Measurements from ENCODE around the gene TIMM17B.

TIMM17B gene

DNA sequence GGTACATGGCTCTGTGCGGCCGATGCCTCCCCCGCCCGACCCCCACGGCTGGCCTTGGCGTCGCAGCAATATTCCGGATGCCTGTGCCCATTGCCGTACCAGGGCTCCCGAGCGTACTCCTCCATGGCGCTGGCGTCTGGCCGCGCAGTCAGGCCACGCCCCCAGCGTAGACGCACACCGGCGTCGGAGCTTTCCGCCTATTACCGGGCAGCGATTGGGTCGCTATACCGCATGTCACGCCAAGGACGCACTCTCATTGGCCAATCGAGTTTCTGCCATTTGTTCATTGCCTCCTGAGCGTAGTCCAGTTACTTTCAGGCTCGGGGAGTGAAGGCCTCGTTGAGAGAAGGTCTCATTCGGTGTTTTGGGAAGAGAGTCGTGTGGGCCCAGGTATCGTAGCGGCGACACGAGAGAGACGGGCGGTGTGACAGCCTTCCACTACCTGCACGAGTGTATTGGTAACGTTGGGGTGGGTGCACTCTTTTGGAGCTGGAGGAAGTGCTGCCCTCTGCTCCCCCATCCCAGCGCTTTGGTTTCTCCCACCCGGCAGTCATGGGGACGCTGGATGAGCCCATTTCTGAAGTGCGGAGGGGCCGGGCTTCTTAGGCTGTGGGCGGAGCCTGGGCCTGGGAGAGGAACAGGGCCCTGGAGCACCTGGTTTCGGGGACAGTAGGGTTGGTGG lies at the start of gene TIMM17B, which contains the start of gene PQBP1:
Gene TIMM17B (minus strand): TSS at position 144 of the 682 bp plus-strand sequence. CDS start 19 bp downstream, at position 125.
Gene PQBP1 (plus strand): TSS at position 306 of the 682 bp plus-strand sequence. CDS start 580 bp downstream, outside the sequence.
- DNase-seq: peak; percentile 94

DNA sequence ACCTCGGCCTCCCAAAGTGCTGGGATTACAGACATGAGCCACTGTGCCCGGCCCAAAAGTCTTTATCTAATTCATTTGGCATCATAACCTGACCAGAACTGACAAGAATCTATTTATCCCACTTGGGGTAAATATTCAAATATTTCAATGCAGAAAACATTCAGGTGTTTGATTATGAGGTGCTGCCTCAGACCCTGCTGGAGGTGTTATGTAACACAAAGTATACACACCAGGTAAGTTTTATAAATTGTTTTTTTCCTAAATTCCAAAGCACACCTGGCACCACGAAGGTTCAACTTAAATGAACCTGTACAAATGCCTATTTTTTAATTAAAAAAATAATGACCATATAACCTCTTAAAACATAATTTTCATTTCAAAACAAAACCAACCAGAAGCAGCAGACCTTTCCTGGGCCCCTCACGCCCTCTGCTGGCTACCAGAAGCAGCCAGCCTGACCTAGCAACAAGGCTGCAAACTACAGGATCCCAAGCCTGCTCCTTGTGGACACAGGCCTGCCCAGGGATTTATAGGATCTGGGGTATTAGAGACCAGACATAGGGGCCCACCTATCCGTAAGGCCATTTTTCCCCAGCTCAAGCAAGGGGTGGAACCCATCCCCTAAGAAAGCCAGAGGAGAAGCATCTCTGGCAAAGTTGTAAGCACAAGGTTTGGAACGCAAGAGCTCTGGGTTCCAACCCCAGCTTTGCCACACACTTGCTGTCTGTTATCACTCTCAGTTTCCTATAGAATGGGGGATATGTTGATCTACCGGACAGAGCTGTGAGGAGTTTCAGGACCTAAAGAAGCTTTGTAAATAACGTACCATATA lies 48.2 kb upstream of the TIMM17B start:
- DNase-seq: peak; percentile 64 to 65

DNA sequence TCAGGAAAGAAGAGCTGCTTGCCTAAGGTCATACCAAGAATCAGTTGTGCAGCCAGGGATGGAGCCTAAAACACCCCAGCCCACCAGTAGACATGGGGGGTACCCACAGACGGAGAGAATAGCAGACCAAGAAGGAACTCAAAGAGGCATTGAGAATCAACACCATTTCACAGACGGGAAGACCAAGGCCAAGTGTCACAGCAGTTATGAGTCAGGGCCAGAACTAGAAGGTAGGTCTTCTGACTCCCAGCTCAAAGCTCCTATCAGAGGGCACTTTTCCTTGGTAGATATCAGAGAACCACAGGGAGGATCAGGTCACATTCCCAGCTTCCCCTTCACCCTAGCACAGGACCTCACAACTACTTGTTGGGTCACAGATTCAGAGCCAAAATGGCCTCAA lies 45.3 kb upstream of the TIMM17B start:
- no peak for DNase-seq

DNA sequence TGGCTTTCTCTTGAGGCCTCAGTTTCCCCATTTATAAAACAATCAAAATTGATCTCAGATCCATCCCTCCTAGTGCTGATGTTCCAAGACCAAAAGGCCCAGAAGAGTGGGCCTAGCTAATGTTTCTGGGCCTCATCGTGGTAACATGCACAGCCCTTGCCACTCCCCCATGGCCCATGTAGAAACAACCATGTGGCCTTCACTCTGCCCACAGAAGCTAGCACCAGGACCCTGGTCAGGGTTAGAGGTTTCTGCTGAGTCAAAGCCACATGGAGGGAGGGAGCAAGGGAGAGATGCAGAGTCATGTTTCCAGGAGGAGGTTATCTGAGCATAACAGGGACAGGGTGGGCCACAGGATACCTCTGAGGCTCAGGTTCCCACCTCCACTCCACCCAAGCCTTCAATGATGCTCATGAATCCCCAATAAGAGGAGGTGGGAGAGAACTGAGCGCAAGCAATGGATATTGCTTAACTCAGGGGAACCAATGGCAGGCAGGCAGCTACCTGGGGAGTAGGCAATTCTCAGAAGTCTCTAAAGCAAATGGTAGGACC lies 42.9 kb upstream of the TIMM17B start:
- no peak for DNase-seq

- peak; percentile 55 to 65 for DNase-seq
Observed at GRCh38 chrX:48939524-48940228, 42.1 kb upstream of the TIMM17B start.

GRCh38 chrX:48938721-48939425 lies 41.3 kb upstream of the TIMM17B start:
- DNase-seq: peak; percentile 90 to 91

- peak; percentile 93 to 96 for DNase-seq
Observed at GRCh38 chrX:48937054-48937907, 39.7 kb upstream of the TIMM17B start.

DNA sequence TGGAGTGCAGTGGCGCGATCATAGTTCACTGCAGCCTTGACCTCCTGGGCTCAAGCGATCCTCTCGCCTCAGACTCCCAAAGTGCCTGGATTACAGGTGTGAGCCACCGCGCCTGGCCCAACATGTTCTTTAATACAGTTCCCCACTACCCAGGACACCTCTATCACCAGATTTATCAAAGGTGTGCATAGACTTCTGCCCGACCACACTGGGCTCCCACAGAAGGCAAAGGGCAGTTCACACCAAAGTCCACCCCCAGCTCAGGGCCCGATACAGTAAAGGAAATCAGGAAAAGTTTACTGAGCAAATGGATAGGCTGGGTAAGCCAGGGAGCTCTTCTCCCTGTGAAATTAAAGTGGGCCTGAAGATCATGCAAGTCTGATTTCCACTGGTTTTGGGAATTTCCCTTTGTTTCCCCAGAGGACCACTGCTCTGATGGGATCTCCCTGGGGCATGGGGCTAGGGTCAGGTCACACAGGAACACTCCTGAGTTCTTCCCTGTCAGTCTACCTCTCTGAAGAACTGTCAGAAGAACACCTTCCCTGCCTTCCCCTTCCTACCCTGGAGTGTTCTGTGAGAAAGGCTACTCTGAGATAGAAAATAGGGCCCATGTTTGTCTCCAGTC lies 39.0 kb upstream of the TIMM17B start:
- no peak for DNase-seq

- DNase-seq: no peak
Observed at GRCh38 chrX:48935301-48935670, 37.7 kb upstream of the TIMM17B start.

DNA sequence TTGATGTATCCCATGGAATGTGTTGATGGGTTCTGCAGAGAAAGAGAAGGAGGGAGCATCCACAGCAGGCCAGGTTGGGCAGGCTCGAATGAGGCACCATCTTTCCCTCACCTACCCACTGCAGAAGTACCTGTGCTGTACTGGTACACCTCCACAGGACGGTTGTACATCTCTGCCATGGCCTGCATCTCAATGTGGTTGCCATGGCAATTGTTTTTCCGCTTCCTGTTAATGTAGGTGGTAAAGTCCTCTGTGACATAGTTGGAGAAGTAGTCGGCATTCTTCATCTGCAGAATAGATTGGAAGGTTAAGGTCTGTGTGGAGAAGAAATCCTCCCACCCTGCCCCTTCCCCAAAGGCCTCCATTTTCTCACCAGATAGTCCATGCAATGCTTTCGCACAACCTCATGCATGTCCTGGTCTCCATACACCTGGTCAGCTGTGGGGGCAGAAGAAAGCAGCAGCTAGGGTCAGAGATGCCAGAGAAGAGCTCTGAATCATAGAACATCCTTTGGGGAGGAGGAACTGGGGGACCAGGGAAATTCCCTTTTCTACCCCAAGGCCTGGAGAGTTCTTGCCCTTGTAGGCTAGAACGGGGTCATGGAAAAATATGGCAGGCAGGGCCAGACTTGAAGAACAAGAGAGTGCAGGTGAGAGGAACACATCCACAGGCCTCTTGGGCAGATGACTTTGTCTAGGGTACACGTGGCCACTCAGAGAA lies 37.2 kb upstream of the TIMM17B start:
- peak; percentile 70 to 81 for DNase-seq

GRCh38 chrX:48933757-48934156 lies 36.2 kb upstream of the TIMM17B start:
- DNase-seq: no peak

- DNase-seq: no peak
Observed at GRCh38 chrX:48927736-48928382, 30.3 kb upstream of the TIMM17B start.

DNA sequence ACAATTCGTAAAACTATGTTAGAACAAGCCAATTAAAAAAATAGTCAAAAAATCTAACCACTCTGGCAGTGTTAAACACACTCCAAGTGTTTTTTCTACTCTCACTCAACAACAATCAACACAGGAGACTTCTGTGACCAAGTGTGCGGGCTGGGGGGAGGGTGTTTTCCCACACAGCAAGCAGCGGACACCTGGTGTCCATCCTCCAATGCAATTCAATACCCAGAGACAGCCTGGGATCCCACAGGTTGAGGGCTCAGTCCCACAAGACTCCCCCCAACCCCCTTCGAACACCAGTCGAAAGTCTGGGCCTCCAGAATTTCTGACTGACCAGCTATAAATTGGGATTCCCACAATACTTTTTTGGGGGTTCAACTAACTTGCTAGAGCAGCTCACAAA lies 29.6 kb upstream of the TIMM17B start:
- no peak for DNase-seq

DNA sequence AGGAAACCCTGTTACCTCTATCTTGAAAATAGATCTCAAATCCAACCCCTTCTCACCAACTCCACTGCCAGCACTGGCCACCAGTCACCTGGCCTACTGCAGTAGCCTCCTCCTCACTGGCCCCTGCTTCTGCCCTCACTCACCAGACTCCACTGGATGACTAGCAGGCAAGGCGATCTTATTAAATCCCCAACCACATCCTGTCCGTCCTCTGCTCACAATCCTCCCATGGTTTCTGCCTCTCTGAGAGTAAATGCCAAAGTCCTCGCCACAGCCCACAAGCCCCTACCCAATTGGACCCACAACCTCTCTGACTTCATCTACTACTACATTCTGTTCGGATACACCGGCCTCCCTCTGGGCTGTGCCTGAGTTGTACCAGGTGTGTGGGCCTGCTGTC lies 26.7 kb upstream of the TIMM17B start:
- DNase-seq: no peak

DNA sequence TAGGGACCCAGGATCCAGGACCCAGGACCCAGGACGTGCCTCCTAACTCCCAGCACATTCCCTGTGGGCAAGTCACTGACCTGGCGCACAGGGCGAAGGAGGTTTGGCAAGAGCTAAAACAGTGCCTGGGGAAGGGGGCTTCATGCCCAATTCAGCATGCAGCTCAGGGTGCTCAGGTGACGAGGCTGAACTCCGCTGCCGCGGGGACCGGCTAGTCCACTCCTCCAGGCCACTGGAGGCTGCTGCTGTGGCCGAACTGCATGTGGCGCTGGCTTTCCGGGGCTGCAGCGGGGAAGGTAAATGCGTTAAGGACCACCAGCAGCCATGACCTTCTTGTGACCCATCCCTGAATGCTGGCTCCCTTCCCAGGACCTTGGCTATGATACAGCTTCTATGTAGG lies 26.2 kb upstream of the TIMM17B start:
- DNase-seq: no peak

GRCh38 chrX:48920718-48921104 lies 23.1 kb upstream of the TIMM17B start:
- DNase-seq: no peak

DNA sequence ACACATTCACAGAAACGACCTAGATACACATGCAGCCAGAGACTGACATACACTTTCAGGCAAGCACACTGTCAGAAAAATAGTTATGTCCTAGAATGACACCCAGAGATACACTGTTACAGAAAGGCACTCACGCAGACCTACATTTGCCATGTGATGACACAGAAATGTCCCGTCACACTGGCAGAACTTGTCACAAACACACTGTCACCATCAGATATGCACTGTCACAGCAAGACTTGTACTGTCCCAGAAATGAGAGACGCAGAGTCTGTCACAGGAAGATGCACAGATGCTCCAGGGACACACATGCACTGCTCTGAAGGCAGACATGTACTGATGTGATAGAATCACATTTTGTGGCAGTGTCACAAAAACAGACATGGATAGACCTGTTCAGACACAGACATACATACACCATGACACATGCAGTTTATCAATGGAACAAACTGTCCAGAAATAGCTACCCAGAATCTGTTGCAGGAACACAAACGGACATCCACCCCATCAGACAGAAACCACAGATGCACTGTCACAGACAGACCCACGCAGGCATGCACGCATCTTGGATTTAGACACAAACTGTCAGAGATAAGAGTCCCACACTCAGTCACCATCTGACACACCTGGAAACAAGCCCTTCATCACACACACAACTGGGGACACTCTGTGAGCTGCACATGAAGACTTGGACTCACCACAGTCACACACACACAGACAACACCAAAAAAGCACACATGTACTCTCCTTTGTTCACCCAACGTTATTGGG lies 22.6 kb upstream of the TIMM17B start:
- DNase-seq: peak; percentile 47 to 58

DNA sequence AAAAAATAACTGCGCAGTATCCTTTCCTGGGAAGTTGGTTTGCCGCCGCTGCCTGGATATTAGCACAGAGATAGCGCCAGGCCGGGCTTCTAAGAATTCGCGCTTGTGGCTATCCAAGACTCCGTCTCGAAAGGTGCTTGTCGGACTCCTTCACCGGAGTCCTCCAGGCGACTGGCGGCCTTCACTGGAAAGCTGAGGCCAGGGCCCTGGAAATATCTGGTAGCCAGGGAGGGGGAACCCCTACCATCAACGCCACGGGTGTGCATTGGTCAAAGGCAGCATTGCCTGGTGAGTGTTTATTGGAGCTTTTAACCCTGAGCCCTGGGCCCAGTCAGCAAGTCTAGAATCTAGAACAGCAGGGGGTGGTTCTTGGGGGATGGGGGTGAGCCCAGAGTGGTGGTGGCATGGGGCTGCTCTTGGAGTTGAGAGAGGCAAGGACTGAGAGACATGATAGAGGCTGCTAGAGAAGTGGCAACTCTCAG lies 21.8 kb upstream of the TIMM17B start:
- no peak for DNase-seq
